Activated CD8-positive, alpha-beta T cell treated with anti-CD3 and anti-CD28 coated beads for 36 hours (primary cell): ENCODE measurements around the gene ANO1. TPM values are rescaled to one million over a fixed set of nuclear protein-coding genes. Genes with fewer than 3 reads are reported as not detected.
"Not testable (repeated sequence)": the region's sequence is repeated elsewhere in the genome, so short reads cannot be mapped to it uniquely, and the experiment has no call there.

Experiments
- ATAC-seq: fragments of 200-7000 bp; cut with Tn5 transposase; one replicate; pipeline ENCODE4 v1.10.0; 2021; ENCODE audit warnings: mild to moderate bottlenecking, moderate library complexity
- CTCF ChIA-PET: fragments of 350-600 bp; sonication (Branson Sonifier 250); formaldehyde crosslinking; loops from one replicate; lab custom pipeline; 2021; ENCODE audit warnings: antibody characterized with exemption; lab: Charles Lee
- POLR2A ChIA-PET: fragments of 350-600 bp; sonication (Branson Sonifier 250); formaldehyde crosslinking; loops from one replicate; lab custom pipeline; 2021; ENCODE audit warnings: antibody characterized with exemption; lab: Charles Lee
- DNase-seq: peaks from one replicate; pipeline ENCODE4 v3.0.0-alpha.2; 2020
- H3K27ac Mint-ChIP-seq: one replicate; pipeline ENCODE4 v1.8.0; 2021; ENCODE audit warnings: mild to moderate bottlenecking, mixed read lengths
- H3K27me3 Mint-ChIP-seq: one replicate; pipeline ENCODE4 v1.8.0; 2021; ENCODE audit warnings: mixed read lengths
- H3K36me3 Mint-ChIP-seq: one replicate; pipeline ENCODE4 v1.8.0; 2021; ENCODE audit warnings: low read depth, mixed read lengths
- H3K4me1 Mint-ChIP-seq: one replicate; pipeline ENCODE4 v1.8.0; 2021; ENCODE audit warnings: low read depth, mixed read lengths
- H3K4me3 Mint-ChIP-seq: one replicate; pipeline ENCODE4 v1.8.0; 2021; ENCODE audit warnings: mild to moderate bottlenecking, moderate library complexity, mixed read lengths
- H3K9me3 Mint-ChIP-seq: one replicate; pipeline ENCODE4 v1.8.0; 2021; ENCODE audit warnings: mixed read lengths
- intact Hi-C: fragments of 100-400 bp; cut with micrococcal nuclease; formaldehyde crosslinking; loops from one replicate; pipeline ENCODE4 v1.10.0; 2022
- total RNA-seq, 2 experiments: library from RNA; stranded (reverse); gene quantifications; one replicate each; pipeline ENCODE4 v1.2.3, GENCODE V29; 2021
- TF ChIP-seq, protein P1 (sequence below): fragments of 200-600 bp; IDR thresholded peaks from one replicate; pipeline ENCODE4 v1.8.0; 2022; ENCODE audit warnings: antibody characterized with exemption, mild to moderate bottlenecking

ANO1 gene
- total RNA-seq, 2 experiments from 2014 or later = not detected

DNA sequence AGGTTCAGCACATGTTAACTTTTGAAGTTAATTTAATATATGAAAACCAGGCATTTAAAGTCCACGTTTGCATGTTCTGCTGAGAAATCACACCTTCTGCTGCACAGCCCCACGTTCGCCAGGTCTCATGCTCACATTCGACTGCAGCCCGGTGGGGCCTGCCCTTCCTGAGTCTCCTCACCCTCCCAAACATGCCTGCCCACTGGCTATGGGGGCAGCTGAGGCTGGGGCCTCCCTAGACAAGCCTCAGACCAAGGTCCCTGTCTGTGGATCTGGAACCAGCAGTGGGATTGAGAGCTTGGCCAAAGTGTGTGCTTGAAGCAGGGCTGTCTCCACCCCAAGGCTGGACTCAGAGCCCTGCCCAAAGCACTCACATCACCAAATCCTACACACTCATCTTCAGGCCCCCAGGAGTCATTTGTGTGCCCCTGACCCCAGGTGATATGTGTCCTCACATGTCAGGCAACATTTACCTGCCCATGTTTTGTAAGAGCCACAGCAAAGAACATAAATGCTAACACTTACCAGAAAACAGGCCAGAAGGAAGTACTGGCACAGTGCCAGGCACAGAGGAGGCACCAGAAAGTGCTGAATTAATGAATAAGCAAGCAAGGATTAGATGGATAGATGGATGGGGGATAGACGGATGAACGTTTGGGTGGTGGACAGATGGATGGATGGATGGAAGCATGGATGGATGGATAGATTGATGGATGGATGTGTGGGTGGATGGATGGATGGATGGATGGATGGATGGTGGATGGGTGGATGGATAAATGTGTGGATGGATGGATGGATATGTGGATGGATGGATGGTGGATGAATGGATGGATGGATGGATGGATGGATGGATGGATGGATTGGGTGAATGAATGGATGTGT is 115.5 kb downstream of the ANO1 start:
- ATAC-seq = no peak

GRCh38 chr11:70194792-70195791 is 117.0 kb downstream of the ANO1 start:
- TF ChIP-seq, protein P1, sequence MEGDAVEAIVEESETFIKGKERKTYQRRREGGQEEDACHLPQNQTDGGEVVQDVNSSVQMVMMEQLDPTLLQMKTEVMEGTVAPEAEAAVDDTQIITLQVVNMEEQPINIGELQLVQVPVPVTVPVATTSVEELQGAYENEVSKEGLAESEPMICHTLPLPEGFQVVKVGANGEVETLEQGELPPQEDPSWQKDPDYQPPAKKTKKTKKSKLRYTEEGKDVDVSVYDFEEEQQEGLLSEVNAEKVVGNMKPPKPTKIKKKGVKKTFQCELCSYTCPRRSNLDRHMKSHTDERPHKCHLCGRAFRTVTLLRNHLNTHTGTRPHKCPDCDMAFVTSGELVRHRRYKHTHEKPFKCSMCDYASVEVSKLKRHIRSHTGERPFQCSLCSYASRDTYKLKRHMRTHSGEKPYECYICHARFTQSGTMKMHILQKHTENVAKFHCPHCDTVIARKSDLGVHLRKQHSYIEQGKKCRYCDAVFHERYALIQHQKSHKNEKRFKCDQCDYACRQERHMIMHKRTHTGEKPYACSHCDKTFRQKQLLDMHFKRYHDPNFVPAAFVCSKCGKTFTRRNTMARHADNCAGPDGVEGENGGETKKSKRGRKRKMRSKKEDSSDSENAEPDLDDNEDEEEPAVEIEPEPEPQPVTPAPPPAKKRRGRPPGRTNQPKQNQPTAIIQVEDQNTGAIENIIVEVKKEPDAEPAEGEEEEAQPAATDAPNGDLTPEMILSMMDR = no peak
- H3K4me3 Mint-ChIP-seq = no peak overlapping the region
- H3K27ac Mint-ChIP-seq = no peak overlapping the region
- no peaks in the 10 kb centered on the region for H3K36me3 Mint-ChIP-seq
- peaks cover 4% of the 10 kb centered on the region for H3K27me3 Mint-ChIP-seq
- no peak for ATAC-seq
- CTCF ChIA-PET = interaction anchor here (0.9 to 2.5 kb wide), 8 partner anchors 12 to 516 kb away, joined by 3 to 16 read pairs (median 4); no protein-coding TSS in a partner anchor
- no peaks in the 10 kb centered on the region for H3K9me3 Mint-ChIP-seq
- no peak for DNase-seq
- no peaks in the 10 kb centered on the region for H3K4me1 Mint-ChIP-seq
- POLR2A ChIA-PET = interaction anchor here (0.7 kb wide), 1 partner anchor 564 kb away, joined by 3 read pairs; no protein-coding TSS in a partner anchor
- intact Hi-C loops = loop anchor here (5.0 to 10.0 kb wide), 2 partner anchors 278 to 510 kb away; no protein-coding TSS in a partner anchor

More for the DNA sequence above, 115.5 kb downstream of the ANO1 start:
- ChIA-PET POLR2A (no interaction called here), CTCF (no interaction called here)
- no peak overlapping the region for H3K4me3 Mint-ChIP-seq
- H3K27ac Mint-ChIP-seq = no peak overlapping the region
- no peaks in the 10 kb centered on the region for H3K9me3 Mint-ChIP-seq
- no peaks in the 10 kb centered on the region for H3K4me1 Mint-ChIP-seq
- no peaks in the 10 kb centered on the region for H3K36me3 Mint-ChIP-seq
- TF ChIP-seq, protein P1 = no peak
- intact Hi-C loops = loop anchor here (5.0 to 10.0 kb wide), 2 partner anchors 276 to 509 kb away; no protein-coding TSS in a partner anchor
- peaks cover 3% of the 10 kb centered on the region for H3K27me3 Mint-ChIP-seq
- DNase-seq = no peak

GRCh38 chr11:70200212-70200844 is 122.2 kb downstream of the ANO1 start:
- Mint-ChIP-seq H3K36me3 (peaks cover 12% of the 10 kb centered on the region), H3K27ac (no peak overlapping the region), H3K9me3 (no peaks in the 10 kb centered on the region), H3K27me3 (peaks cover 1% of the 10 kb centered on the region), H3K4me3 (no peak overlapping the region), H3K4me1 (peaks cover 14% of the 10 kb centered on the region)
- ATAC-seq (no peak), DNase-seq (no peak)
- intact Hi-C loops = loop anchor here (10.0 kb wide), 1 partner anchor 64 kb away; no protein-coding TSS in a partner anchor
- TF ChIP-seq, protein P1 = no peak
- CTCF ChIA-PET = interaction anchor here (0.6 to 2.0 kb wide), 3 partner anchors 22 to 602 kb away, joined by 4 to 7 read pairs (median 4); no protein-coding TSS in a partner anchor
- POLR2A ChIA-PET = interaction anchor here (0.6 kb wide), 1 partner anchor 19 kb away, joined by 4 read pairs; no protein-coding TSS in a partner anchor

DNA sequence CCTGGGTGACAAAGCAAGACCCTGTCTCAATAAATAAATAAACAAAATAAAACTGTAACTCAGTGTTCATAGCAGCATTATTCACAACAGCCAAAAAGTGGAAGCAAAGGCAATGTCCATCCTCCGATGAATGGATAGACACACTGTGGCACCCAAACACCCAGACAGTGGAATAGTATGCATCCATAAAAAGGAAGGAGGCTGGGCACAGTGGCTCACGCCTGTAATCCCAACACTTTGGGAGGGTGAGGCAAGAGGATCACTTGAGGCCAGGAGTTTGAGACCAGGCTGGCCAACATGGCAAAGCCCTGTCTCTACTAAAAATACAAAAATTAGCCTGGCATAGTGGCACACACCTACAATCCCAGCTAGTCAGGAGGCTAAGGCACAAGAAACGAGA is 122.9 kb downstream of the ANO1 start:
- POLR2A ChIA-PET = interaction anchor here (0.6 kb wide), 1 partner anchor 19 kb away, joined by 4 read pairs; no protein-coding TSS in a partner anchor
- peaks cover 19% of the 10 kb centered on the region for H3K36me3 Mint-ChIP-seq
- DNase-seq, H3K9me3 Mint-ChIP-seq, H3K27me3 Mint-ChIP-seq, ATAC-seq, H3K4me3 Mint-ChIP-seq, H3K27ac Mint-ChIP-seq: not testable (repeated sequence)
- CTCF ChIA-PET = interaction anchor here (0.6 to 2.0 kb wide), 3 partner anchors 23 to 601 kb away, joined by 4 to 7 read pairs (median 4); no protein-coding TSS in a partner anchor
- intact Hi-C loops = loop anchor here (10.0 kb wide), 1 partner anchor 64 kb away; no protein-coding TSS in a partner anchor
- H3K4me1 Mint-ChIP-seq = peaks cover 21% of the 10 kb centered on the region
